ENCODE results near the gene PP2D1.
"Not testable (repeated sequence)": the region's sequence is repeated elsewhere in the genome, so short reads cannot be mapped to it uniquely, and the experiment has no call there.

Gene PP2D1

GRCh38 chr3:19967208-19967607, 44.9 kb downstream of the PP2D1 start:
- TF ChIP-seq CTCF (IDR thresholded peaks at IDR 0.05; ENCODE audit: extremely low read depth, missing control alignments), result no peak

GRCh38 chr3:19961960-19962359, 50.1 kb downstream of the PP2D1 start:
- no peak for TF ChIP-seq CTCF (IDR thresholded peaks at IDR 0.05; ENCODE audit: extremely low read depth, missing control alignments)
- no peak for DNase-seq (ENCODE audit: low spot score)

More at GRCh38 chr3:19967208-19967607, 44.9 kb downstream of the PP2D1 start:
- DNase-seq (ENCODE audit: low spot score), result no peak

- DNase-seq (ENCODE audit: low spot score), result no peak
- TF ChIP-seq CTCF (IDR thresholded peaks at IDR 0.05; ENCODE audit: extremely low read depth, missing control alignments), result no peak
Observed at GRCh38 chr3:19960696-19961095, 51.4 kb downstream of the PP2D1 start.

- TF ChIP-seq CTCF (IDR thresholded peaks at IDR 0.05; ENCODE audit: extremely low read depth, missing control alignments), result no peak
- no peak for DNase-seq (ENCODE audit: low spot score)
Observed at GRCh38 chr3:19959505-19959904, 52.6 kb downstream of the PP2D1 start.

- DNase-seq (ENCODE audit: low spot score), result not testable (repeated sequence)
Observed at GRCh38 chr3:19957354-19957753, 54.7 kb downstream of the PP2D1 start.

DNA sequence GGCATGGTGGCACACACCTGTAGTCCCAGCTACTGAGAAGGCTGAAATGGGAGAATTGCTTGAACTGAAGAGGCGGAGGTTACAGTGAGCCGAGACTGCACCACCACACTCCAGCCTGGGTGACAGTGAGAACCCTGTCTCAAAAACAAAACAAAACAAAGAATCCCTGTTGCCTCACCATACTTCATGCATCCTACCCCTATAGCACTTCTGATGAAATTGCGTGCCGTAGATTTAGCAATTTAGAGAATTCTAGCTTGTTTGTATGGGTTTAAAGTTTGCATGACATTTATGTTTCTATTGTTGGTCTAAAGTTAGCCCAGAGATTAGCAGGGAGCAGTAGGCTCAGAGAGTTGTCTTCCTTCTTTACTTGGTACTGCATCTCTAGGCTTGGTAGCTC, 57.4 kb downstream of the PP2D1 start:
- TF ChIP-seq CTCF (IDR thresholded peaks at IDR 0.05; ENCODE audit: extremely low read depth, missing control alignments), result no peak
- no peak for DNase-seq (ENCODE audit: low spot score)

DNA sequence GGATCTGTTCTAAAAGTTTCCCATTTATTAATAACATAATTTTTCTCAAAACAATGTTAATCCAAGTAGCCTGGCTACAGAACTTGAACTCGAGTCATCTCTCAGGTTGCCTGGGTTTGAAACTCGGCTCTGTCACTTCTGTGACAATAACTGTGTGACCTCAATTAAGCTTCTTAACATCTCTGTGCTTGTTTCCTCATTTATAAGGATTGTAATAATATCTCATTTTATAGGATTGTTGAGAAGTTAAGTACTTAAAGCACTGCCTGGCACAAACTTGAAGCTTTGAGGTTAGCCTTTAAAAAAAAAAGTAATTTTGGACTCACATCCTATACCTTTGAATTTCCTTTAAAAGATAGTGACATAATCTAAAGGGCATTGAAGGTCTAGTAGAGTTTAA, 61.7 kb downstream of the PP2D1 start:
- DNase-seq (ENCODE audit: low spot score), result no peak
- no peak for TF ChIP-seq CTCF (IDR thresholded peaks at IDR 0.05; ENCODE audit: extremely low read depth, missing control alignments)

DNA sequence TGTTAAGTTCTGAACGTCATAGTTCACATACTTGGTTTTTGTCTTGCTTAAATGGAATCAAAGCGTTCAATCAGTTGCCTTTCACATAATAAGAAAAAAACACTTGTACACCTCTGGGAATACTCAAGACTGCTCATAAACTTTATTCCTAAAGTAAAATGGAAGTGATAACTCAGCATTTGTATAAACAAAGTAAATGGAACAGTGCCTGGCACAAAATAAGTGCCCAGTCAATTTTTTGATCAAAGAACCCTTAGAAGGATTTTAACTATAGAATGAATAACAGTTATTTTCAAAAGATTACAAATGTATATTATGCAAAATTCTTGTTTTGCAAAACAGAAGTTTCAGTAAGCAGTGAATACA, 63.9 kb downstream of the PP2D1 start:
- DNase-seq (ENCODE audit: low spot score), result no peak
- TF ChIP-seq CTCF (IDR thresholded peaks at IDR 0.05; ENCODE audit: extremely low read depth, missing control alignments), result no peak

All from GM20000 (cell line).